Measurements from ENCODE around the gene DNAH10.
A peak's percentile ranks its signal among the peaks of the same experiment; 100 is the strongest.

Gene DNAH10

GRCh38 chr12:123886258-123886657 is 124.2 kb downstream of the DNAH10 start:
- no peaks in the 10 kb centered on the region for H3K36me3 ChIP-seq (ENCODE audit: low read depth)
- no peak overlapping the region for H3K27ac ChIP-seq (ENCODE audit: poor library complexity, severe bottlenecking)
- no peak for TF ChIP-seq CTCF (IDR thresholded peaks at IDR 0.05; ENCODE audit: poor library complexity, severe bottlenecking)
- peak; percentile 32 for DNase-seq (ENCODE audit: low spot score)
- no peaks in the 10 kb centered on the region for H3K9me3 ChIP-seq (ENCODE audit: severe bottlenecking)
- no peak overlapping the region for H3K4me3 ChIP-seq (ENCODE audit: severe bottlenecking)
- no peak for ATAC-seq (ENCODE audit: low read depth)
- no peaks in the 10 kb centered on the region for H3K4me1 ChIP-seq (ENCODE audit: insufficient read depth, poor library complexity, severe bottlenecking)
- H3K27me3 ChIP-seq (ENCODE audit: insufficient read depth, poor library complexity, severe bottlenecking): peaks cover 41% of the 10 kb centered on the region

GRCh38 chr12:123886931-123887582 is 125.0 kb downstream of the DNAH10 start:
- Histone ChIP-seq H3K4me1 (ENCODE audit: insufficient read depth, poor library complexity, severe bottlenecking) (no peaks in the 10 kb centered on the region), H3K27me3 (ENCODE audit: insufficient read depth, poor library complexity, severe bottlenecking) (peaks cover 41% of the 10 kb centered on the region), H3K9me3 (ENCODE audit: severe bottlenecking) (no peaks in the 10 kb centered on the region), H3K36me3 (ENCODE audit: low read depth) (no peaks in the 10 kb centered on the region), H3K4me3 (ENCODE audit: severe bottlenecking) (no peak overlapping the region), H3K27ac (ENCODE audit: poor library complexity, severe bottlenecking) (no peak overlapping the region)
- TF ChIP-seq CTCF (IDR thresholded peaks at IDR 0.05; ENCODE audit: poor library complexity, severe bottlenecking): no peak
- DNase-seq (ENCODE audit: low spot score) (peak; percentile 37), ATAC-seq (ENCODE audit: low read depth) (no peak)

- no peaks in the 10 kb centered on the region for H3K9me3 ChIP-seq (ENCODE audit: severe bottlenecking)
- H3K4me1 ChIP-seq (ENCODE audit: insufficient read depth, poor library complexity, severe bottlenecking): no peaks in the 10 kb centered on the region
- no peak for TF ChIP-seq CTCF (IDR thresholded peaks at IDR 0.05; ENCODE audit: poor library complexity, severe bottlenecking)
- H3K36me3 ChIP-seq (ENCODE audit: low read depth): no peaks in the 10 kb centered on the region
- DNase-seq (ENCODE audit: low spot score): peak; percentile 2
- H3K27me3 ChIP-seq (ENCODE audit: insufficient read depth, poor library complexity, severe bottlenecking): peaks cover 31% of the 10 kb centered on the region
- no peak for ATAC-seq (ENCODE audit: low read depth)
- H3K4me3 ChIP-seq (ENCODE audit: severe bottlenecking): no peak overlapping the region
- H3K27ac ChIP-seq (ENCODE audit: poor library complexity, severe bottlenecking): no peak overlapping the region
Measured at GRCh38 chr12:123888989-123889388, 126.9 kb downstream of the DNAH10 start.

- TF ChIP-seq CTCF (IDR thresholded peaks at IDR 0.05; ENCODE audit: poor library complexity, severe bottlenecking): no peak
- no peak overlapping the region for H3K27ac ChIP-seq (ENCODE audit: poor library complexity, severe bottlenecking)
- H3K4me3 ChIP-seq (ENCODE audit: severe bottlenecking): no peak overlapping the region
- no peaks in the 10 kb centered on the region for H3K4me1 ChIP-seq (ENCODE audit: insufficient read depth, poor library complexity, severe bottlenecking)
- peaks cover 21% of the 10 kb centered on the region for H3K27me3 ChIP-seq (ENCODE audit: insufficient read depth, poor library complexity, severe bottlenecking)
- DNase-seq (ENCODE audit: low spot score): peak; percentile 23
- H3K36me3 ChIP-seq (ENCODE audit: low read depth): no peaks in the 10 kb centered on the region
- H3K9me3 ChIP-seq (ENCODE audit: severe bottlenecking): no peaks in the 10 kb centered on the region
- ATAC-seq (ENCODE audit: low read depth): no peak
Measured at GRCh38 chr12:123889848-123890535, 127.9 kb downstream of the DNAH10 start.

GRCh38 chr12:123890536-123890902 is 128.4 kb downstream of the DNAH10 start:
- H3K27me3 ChIP-seq (ENCODE audit: insufficient read depth, poor library complexity, severe bottlenecking): peaks cover 16% of the 10 kb centered on the region
- no peaks in the 10 kb centered on the region for H3K36me3 ChIP-seq (ENCODE audit: low read depth)
- DNase-seq (ENCODE audit: low spot score) (peak; percentile 9), ATAC-seq (ENCODE audit: low read depth) (no peak)
- no peaks in the 10 kb centered on the region for H3K4me1 ChIP-seq (ENCODE audit: insufficient read depth, poor library complexity, severe bottlenecking)
- H3K27ac ChIP-seq (ENCODE audit: poor library complexity, severe bottlenecking): no peak overlapping the region
- no peak for TF ChIP-seq CTCF (IDR thresholded peaks at IDR 0.05; ENCODE audit: poor library complexity, severe bottlenecking)
- no peak overlapping the region for H3K4me3 ChIP-seq (ENCODE audit: severe bottlenecking)
- no peaks in the 10 kb centered on the region for H3K9me3 ChIP-seq (ENCODE audit: severe bottlenecking)
